GM18526 (cell line): Measurements from ENCODE around the gene AKIP1.

Experiments
- POLR2A ChIP-seq: IDR thresholded peaks from 3 replicates; pipeline ENCODE4 v1.6.1; 2011; ENCODE audit not compliant: insufficient read length; ENCODE audit errors: extremely low read depth

The AKIP1 gene

GRCh38 chr11:8934742-8935488 is 23.9 kb downstream of the AKIP1 start:
- TF ChIP-seq POLR2A = no peak

- no peak for TF ChIP-seq POLR2A
Measured at GRCh38 chr11:8937159-8937558, 26.2 kb downstream of the AKIP1 start.

DNA sequence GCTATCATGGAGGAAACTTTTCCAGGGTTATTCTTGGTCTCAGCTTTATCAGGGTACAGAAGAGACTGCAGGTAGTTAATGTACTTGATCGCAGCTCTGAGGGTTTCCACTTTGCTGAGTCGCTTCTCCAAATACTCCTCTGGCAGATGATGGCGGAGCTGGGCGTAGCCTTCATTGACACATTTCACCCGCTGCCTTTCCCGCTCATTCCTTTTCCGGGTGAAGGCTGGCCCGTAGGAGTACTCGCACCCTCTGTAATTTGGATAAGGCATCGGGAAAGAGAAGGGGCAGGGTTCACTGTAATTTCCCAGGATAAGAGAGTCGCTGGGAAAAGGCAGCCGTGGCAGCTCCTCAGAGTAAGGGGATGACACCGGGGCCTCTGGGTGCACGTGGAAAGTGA is 26.7 kb downstream of the AKIP1 start:
- TF ChIP-seq POLR2A = no peak

DNA sequence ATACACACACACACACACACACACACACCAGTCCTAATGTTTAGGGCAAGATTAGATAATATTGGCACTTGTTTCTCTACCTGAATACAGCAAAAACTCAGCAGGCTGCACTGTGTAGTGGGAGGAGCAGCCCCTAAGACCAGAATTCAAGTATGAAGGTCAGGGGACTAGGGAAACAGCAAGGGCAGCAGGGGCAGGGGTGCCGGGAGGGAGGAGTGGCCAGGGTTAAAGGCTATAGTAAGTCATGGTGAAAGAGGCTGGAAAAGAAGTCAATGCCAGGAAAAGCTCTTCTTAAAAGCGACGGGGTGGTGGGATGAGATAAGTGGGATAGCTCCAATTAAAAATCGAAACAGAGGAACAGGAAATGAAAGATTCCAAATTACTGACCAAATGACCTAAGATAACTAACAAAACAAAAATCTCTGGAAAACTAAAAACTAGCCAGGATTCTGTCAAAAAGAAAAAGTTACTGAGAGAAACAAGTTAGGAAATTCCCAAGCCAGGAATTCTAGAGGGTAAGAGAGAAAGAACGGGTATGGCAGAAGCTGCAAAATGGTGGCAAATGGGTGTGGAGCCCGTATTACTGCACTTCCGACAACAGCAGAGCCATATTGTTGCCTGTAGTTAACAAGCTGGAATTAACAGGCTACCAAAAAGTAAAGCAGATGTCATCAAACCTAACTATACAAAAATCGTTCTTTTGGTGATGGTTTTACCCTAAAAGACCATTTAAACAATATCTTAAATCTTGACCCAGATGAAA is 30.5 kb downstream of the AKIP1 start:
- no peak for TF ChIP-seq POLR2A

- TF ChIP-seq POLR2A = no peak
Measured at GRCh38 chr11:8942518-8943066, 31.6 kb downstream of the AKIP1 start, which contains the start of gene ASCL3. Gene ASCL3 (minus strand): TSS chr11:8943016. CDS start chr11:8938161, 4,855 bp downstream.

DNA sequence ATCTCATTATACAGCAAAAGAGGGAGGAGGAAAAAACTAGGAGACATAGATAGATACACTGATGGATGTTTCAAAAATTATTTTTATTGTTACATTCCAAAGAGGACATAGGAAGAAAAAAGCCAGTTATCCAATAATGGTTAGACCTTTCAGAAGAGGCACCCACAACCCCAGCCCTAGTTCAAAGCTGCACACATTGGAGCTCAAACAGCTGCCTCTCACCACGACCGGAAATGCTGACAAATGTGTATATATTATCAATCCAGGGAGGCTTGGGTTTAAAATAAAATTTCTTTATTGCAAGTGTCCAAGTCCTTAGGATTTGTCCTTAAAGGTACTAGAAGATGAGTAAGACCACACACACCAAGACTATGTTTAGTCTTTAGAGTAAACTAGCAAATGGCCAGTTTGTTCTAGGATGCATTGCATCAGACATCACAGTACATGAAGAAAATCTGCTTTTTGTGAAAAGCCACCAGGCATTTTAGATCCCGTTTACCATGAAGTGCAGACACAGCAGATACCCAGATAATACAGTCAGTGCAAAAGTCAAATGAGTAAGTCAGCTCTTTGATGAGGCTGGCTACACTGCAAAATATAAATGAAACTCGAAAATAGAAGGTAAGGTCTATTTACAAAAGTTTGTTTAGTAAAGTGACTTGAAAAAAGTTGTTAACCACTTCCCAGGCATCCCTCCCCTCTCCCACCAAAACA is 36.4 kb downstream of the AKIP1 start:
- no peak for TF ChIP-seq POLR2A

DNA sequence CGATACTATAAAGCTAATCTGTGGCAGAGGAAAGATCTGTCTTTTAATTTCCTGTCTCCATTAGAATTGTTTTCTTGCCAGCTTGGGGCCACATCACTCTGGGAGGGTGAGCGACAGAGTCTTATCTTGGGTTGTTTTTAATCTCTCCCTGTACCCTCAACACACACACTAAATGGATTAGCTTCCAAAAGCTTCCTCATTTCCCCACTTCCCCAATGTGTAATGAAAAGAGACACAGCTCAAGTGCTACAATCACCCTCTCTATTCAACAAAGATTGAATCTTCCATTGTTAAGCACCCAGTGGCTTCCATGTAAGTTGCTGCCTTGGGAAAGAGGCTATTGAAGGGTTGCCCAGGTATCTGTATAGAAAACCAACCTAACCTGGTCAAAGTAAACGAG is 37.9 kb downstream of the AKIP1 start:
- TF ChIP-seq POLR2A = no peak

- TF ChIP-seq POLR2A = no peak
Measured at GRCh38 chr11:8956860-8957259, 45.9 kb downstream of the AKIP1 start.

GRCh38 chr11:8959546-8960166 is 48.7 kb downstream of the AKIP1 start:
- no peak for TF ChIP-seq POLR2A

- TF ChIP-seq POLR2A = no peak
Measured at GRCh38 chr11:8961401-8961800, 50.4 kb downstream of the AKIP1 start.

DNA sequence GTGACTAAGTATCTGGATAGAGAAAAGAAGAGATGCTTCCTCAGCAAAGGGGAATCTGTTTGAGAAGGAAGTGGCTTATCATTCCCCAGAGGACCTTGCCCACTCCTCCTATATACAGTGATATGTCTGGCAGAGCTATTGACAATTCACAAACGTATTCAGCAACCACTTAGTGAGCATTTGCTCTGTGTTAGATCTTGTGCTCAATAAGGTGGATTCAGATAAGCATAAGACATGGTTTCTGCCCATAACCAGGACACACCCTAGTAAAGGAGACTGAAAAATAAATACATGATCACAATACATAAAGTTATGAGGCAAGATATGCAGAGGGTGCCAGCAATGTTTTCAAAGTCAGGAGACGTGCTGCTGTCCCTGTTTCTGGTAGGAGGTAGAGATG is 51.9 kb downstream of the AKIP1 start:
- TF ChIP-seq POLR2A = no peak

DNA sequence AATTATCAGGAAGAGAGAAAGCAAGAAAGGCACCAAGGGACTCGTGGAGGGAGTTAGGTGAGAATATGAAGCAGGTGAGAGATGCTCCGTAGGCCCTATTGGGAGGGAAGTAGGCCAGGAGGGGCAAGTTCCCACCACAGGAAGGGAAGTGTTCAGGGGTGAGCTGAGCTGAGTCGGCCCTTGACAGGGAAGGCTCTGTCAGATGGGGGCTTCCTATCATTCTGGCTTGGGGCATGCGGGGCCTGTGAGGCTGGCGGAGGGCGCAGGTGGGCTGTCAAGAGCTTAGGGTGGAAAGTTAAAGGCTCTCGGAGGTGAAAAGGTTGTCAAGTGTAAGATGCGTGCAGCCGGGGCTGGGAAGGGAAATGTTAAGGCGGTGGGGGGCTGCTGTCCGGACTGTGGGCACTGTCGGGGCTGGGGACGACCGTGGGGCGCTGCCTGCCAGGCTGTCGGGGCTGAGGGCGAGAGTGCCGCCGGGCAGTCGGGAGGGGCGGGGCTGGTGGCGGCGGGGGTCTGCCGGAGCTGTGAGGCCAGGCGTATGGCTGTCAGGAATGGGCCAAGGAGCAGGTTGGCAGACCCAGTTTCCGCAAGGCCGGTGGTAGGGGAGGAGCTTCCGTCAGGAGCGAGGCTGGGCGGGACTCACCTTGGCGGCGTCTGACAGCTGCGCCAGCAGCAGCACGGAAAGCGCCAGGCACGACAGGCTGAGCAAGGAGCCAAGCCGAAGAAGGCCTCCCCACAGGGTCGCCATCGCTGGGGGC is 52.8 kb downstream of the AKIP1 start:
- TF ChIP-seq POLR2A = no peak

DNA sequence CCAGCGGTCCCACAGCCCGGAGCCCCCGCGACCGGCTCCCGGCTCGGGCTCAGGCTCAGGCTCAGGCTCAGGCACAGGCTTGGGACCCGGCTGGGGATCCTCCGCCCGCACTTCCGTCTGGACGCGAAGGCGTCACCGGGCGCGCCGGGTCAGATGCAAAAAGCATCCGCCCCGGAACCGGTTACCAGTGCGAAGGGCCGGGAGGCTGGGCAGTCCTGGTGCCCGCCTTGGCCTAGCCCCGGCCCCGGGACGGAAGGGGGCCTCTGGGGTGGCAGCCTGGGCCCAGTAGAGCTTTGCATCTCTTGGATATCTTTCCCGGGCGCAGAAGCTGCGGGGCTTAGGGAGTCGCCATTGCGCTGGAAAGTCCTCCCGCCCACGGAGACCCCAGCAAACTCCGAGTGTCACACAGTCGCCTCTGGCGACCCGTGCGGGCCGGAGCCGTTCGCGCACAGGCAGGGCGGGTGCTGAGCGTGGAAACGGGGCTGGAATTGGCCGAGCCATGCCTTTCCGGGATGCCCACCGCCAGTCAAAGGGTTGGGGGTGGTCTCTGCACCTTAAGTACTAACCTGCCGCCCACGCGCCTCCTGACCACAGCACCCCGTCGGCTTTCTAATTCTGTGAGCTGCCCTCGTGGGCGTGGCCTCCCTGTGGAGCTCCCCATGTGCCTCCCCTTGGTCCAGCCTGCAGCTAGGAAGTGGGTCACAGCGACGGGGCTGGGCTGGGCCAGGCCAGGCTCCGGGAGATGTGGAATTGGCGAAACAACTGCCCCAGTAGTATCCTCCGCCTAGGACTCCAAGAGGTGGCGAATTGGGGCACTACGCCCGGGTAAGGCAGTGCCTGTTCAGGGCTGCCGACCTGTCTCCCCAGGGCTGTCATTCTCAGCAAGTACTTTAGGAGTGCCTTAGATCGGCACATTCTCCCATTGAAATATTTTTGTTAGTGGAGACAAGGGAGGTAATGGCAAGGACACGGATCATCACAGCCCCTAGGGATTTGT is 53.6 kb downstream of the AKIP1 start, which contains the start of gene TMEM9B:
TSS of gene TMEM9B (minus strand) at position 119 of the 997 bp plus-strand sequence. CDS start 129 bp downstream, outside the sequence.
- peak; percentile 72 for TF ChIP-seq POLR2A
